Smooth muscle cell (in vitro differentiated cells): ENCODE data around the gene AQP12A. TPM values are rescaled to one million over a fixed set of nuclear protein-coding genes. Genes with fewer than 3 reads are reported as not detected.

Experiments
- DNase-seq: peaks from one replicate; lab custom pipeline; 2025; ENCODE audit not compliant: unreplicated experiment; lab: John Stamatoyannopoulos, UW
- H2AFZ ChIP-seq: fragments of 200-600 bp; sonication (generic); 2 replicates; pipeline ENCODE4 v1.6.0; 2016; ENCODE audit warnings: antibody characterized with exemption, low read depth, mild to moderate bottlenecking
- H3F3A ChIP-seq: fragments of 200-600 bp; sonication (generic); 2 replicates; pipeline ENCODE4 v1.6.0; 2017; ENCODE audit warnings: antibody characterized with exemption, low read depth
- H3K27ac ChIP-seq: fragments of 200-600 bp; sonication (generic); 2 replicates; pipeline ENCODE4 v1.5.1; 2016; ENCODE audit warnings: low read depth, mild to moderate bottlenecking
- H3K27me3 ChIP-seq: fragments of 200-600 bp; sonication (generic); 2 replicates; pipeline ENCODE4 v1.6.1; 2016; ENCODE audit warnings: low read depth, mild to moderate bottlenecking
- H3K36me3 ChIP-seq: fragments of 200-600 bp; sonication (generic); 2 replicates; pipeline ENCODE4 v1.5.1; 2016; ENCODE audit warnings: low read depth
- H3K4me1 ChIP-seq: fragments of 200-600 bp; sonication (generic); 2 replicates; pipeline ENCODE4 v1.5.1; 2016; ENCODE audit warnings: low read depth
- H3K4me2 ChIP-seq: fragments of 200-600 bp; sonication (generic); 2 replicates; pipeline ENCODE4 v1.6.0; 2016; ENCODE audit warnings: mild to moderate bottlenecking
- H3K4me3 ChIP-seq: fragments of 200-600 bp; sonication (generic); 2 replicates; pipeline ENCODE4 v1.5.1; 2016; ENCODE audit warnings: mild to moderate bottlenecking
- H3K79me2 ChIP-seq: fragments of 200-600 bp; sonication (generic); 2 replicates; pipeline ENCODE4 v1.6.0; 2016; ENCODE audit warnings: low read depth, mild to moderate bottlenecking
- H3K9ac ChIP-seq: fragments of 200-600 bp; sonication (generic); 2 replicates; pipeline ENCODE4 v1.6.0; 2016; ENCODE audit warnings: low read depth
- H3K9me3 ChIP-seq: fragments of 200-600 bp; sonication (generic); replicated peaks from 2 replicates; pipeline ENCODE4 v1.5.1; 2016; ENCODE audit warnings: low read depth
- H4K20me1 ChIP-seq: fragments of 200-600 bp; sonication (generic); 2 replicates; pipeline ENCODE4 v1.6.0; 2016; ENCODE audit warnings: low read depth
- WGBS: methylation state at CpG from one replicate; pipeline ENCODE4 v1.1.7; 2016; ENCODE audit warnings: low lambda C conversion rate; 5-methylcytosine and 5-hydroxymethylcytosine counted together
- polyA plus RNA-seq: library from polyadenylated mRNA; unstranded; fragments of >200 nt; fragmentation: Nextera tagmentation; extraction: Ambion mirVana; gene quantifications from 2 replicates; pipeline ENCODE4 v1.2.1, GENCODE V29; 2016
- total RNA-seq: library from RNA; depleted of rRNA; stranded (reverse); fragments of >200 nt; gene quantifications from 2 replicates; pipeline ENCODE4 v1.2.3, GENCODE V29; 2014
- TF ChIP-seq, protein P1 (sequence below): fragments of 200-600 bp; sonication (generic); IDR thresholded peaks from 2 replicates; pipeline ENCODE4 v1.5.1; 2017; ENCODE audit warnings: borderline replicate concordance, mild to moderate bottlenecking, antibody characterized with exemption; ENCODE audit not compliant: insufficient read depth, poor library complexity, severe bottlenecking

Gene AQP12A
- total and polyA plus RNA-seq, 2 experiments from 2014 or later = not detected

GRCh38 chr2:240645801-240646175 is 45.9 kb upstream of the AQP12A start:
- Histone ChIP-seq H3K27me3 (peaks cover 21% of the 10 kb centered on the region), H4K20me1 (no peaks in the 10 kb centered on the region), H3K36me3 (no peaks in the 10 kb centered on the region), H3K4me3 (no peak overlapping the region), H3K27ac (no peak overlapping the region), H3K9ac (no peak overlapping the region), H2AFZ (no peak overlapping the region), H3F3A (no peaks in the 10 kb centered on the region), H3K4me2 (no peak overlapping the region), H3K4me1 (peaks cover 6% of the 10 kb centered on the region), H3K79me2 (no peaks in the 10 kb centered on the region), H3K9me3 (no peaks in the 10 kb centered on the region)
- TF ChIP-seq, protein P1, sequence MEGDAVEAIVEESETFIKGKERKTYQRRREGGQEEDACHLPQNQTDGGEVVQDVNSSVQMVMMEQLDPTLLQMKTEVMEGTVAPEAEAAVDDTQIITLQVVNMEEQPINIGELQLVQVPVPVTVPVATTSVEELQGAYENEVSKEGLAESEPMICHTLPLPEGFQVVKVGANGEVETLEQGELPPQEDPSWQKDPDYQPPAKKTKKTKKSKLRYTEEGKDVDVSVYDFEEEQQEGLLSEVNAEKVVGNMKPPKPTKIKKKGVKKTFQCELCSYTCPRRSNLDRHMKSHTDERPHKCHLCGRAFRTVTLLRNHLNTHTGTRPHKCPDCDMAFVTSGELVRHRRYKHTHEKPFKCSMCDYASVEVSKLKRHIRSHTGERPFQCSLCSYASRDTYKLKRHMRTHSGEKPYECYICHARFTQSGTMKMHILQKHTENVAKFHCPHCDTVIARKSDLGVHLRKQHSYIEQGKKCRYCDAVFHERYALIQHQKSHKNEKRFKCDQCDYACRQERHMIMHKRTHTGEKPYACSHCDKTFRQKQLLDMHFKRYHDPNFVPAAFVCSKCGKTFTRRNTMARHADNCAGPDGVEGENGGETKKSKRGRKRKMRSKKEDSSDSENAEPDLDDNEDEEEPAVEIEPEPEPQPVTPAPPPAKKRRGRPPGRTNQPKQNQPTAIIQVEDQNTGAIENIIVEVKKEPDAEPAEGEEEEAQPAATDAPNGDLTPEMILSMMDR = no peak
- DNase-seq = no peak
- WGBS = 94% methylated on average over 10 of the region's 10 CpGs

GRCh38 chr2:240646176-240646899 is 45.3 kb upstream of the AQP12A start:
- peaks cover 24% of the 10 kb centered on the region for H3K27me3 ChIP-seq
- H3F3A ChIP-seq = no peaks in the 10 kb centered on the region
- no peak overlapping the region for H2AFZ ChIP-seq
- H3K27ac ChIP-seq = no peak overlapping the region
- no peak overlapping the region for H3K4me2 ChIP-seq
- H3K9me3 ChIP-seq = no peaks in the 10 kb centered on the region
- no peaks in the 10 kb centered on the region for H4K20me1 ChIP-seq
- no peak overlapping the region for H3K4me3 ChIP-seq
- H3K4me1 ChIP-seq = peaks cover 6% of the 10 kb centered on the region
- no peaks in the 10 kb centered on the region for H3K79me2 ChIP-seq
- TF ChIP-seq, protein P1 = no peak
- 92% methylated on average over 36 of the region's 36 CpGs for WGBS
- DNase-seq = no peak
- H3K36me3 ChIP-seq = no peaks in the 10 kb centered on the region
- H3K9ac ChIP-seq = no peak overlapping the region

DNA sequence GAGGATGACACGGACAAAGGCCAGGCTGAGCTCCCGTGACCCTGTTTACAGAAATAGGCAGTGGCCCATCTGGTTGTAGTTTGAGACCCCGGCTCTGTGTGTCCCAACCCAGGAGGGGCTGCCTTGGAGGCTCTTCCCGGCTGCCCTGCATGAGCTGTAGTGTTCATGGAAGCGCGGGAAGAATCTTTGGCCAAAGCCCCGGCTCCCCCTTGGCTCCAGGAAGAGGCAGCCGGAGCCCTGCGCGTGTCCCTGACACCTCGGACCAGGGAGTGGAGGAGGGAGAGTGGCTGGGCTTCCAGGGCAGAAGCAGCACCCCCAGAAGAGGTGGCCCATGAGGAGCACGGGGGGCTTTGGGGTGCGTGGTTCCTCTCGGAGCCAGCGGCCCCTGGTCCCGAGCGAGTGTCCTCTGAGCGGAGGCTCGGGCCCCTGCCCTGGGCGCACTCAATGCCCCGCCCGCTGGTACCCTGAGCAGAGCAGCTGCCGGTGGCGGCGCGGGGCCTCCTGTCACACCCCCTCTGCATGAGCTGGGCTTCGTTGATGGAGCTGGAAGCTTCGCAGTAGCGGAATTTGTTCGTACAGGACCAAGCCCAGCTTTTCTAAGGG is 44.7 kb upstream of the AQP12A start:
- Histone ChIP-seq H3F3A (no peaks in the 10 kb centered on the region), H3K27ac (no peak overlapping the region), H3K9ac (no peak overlapping the region), H3K79me2 (no peaks in the 10 kb centered on the region), H3K27me3 (peaks cover 27% of the 10 kb centered on the region), H4K20me1 (no peaks in the 10 kb centered on the region), H3K36me3 (no peaks in the 10 kb centered on the region), H3K4me2 (no peak overlapping the region), H3K4me3 (no peak overlapping the region), H3K4me1 (peaks cover 6% of the 10 kb centered on the region), H2AFZ (no peak overlapping the region), H3K9me3 (no peaks in the 10 kb centered on the region)
- WGBS = 92% methylated on average over 30 of the region's 30 CpGs
- no peak for DNase-seq
- TF ChIP-seq, protein P1 = no peak
